T-helper 1 cell treated with Interleukin-12 subunit alpha and Interleukin-12 subunit beta and Interleukin-4 antibody, amounts not matched to agents 30 ng/mL and 1 ng/mL, for 36 hours (primary cell): Measurements from ENCODE around the gene ATP6V1G1. TPM values are rescaled to one million over a fixed set of nuclear protein-coding genes. Genes with fewer than 3 reads are reported as not detected.

Experiments used
- total RNA-seq: library from RNA; stranded (reverse); gene quantifications from 2 replicates; pipeline ENCODE4 v1.2.3, GENCODE V29; 2022

Gene ATP6V1G1
- total RNA-seq, 1 donor from 2014 or later: 92.5 TPM

Other genes with a start within 250 kb of the ATP6V1G1 start
- gene AKNA, start 199.8 kb upstream of the ATP6V1G1 start, total RNA-seq: 464 and 472 TPM in 2 replicates
- gene WHRN, start 82.3 kb upstream of the ATP6V1G1 start, total RNA-seq: 1.3 and 1.6 TPM in 2 replicates
- 19.0 and 21.4 TPM in 2 replicates for gene TMEM268, start 23.5 kb downstream of the ATP6V1G1 start, total RNA-seq
- gene TEX53, start 70.0 kb downstream of the ATP6V1G1 start, total RNA-seq: not detected in 2 replicates
- gene TEX48, start 94.4 kb downstream of the ATP6V1G1 start, total RNA-seq: 0.91 and 1.1 TPM in 2 replicates
- gene TNFSF15, start 218.3 kb downstream of the ATP6V1G1 start, total RNA-seq: 3.8 and 3.9 TPM in 2 replicates